Measurements from ENCODE around the gene TRAP1.

TRAP1 gene

GRCh38 chr16:3737181-3737580 lies 19.9 kb upstream of the TRAP1 start:
- in situ Hi-C loops (cut with MboI; ENCODE audit: low sequenced_read_pairs) = no loop called here

- in situ Hi-C loops (cut with MboI; ENCODE audit: low sequenced_read_pairs) = no loop called here
Observed at GRCh38 chr16:3736116-3736515, 18.8 kb upstream of the TRAP1 start.

- in situ Hi-C loops (cut with MboI; ENCODE audit: low sequenced_read_pairs) = no loop called here
Observed at GRCh38 chr16:3735541-3735940, 18.2 kb upstream of the TRAP1 start.

GRCh38 chr16:3734758-3735221 lies 17.5 kb upstream of the TRAP1 start:
- in situ Hi-C loops (cut with MboI; ENCODE audit: low sequenced_read_pairs) = no loop called here

- in situ Hi-C loops (cut with MboI; ENCODE audit: low sequenced_read_pairs) = no loop called here
Observed at GRCh38 chr16:3734084-3734757, 16.9 kb upstream of the TRAP1 start.

GRCh38 chr16:3732171-3732570 lies 14.8 kb upstream of the TRAP1 start:
- in situ Hi-C loops (cut with MboI; ENCODE audit: low sequenced_read_pairs) = no loop called here

- in situ Hi-C loops (cut with MboI; ENCODE audit: low sequenced_read_pairs) = no loop called here
Observed at GRCh38 chr16:3731126-3731935, 14.0 kb upstream of the TRAP1 start.

GRCh38 chr16:3730161-3731125 lies 13.1 kb upstream of the TRAP1 start:
- in situ Hi-C loops (cut with MboI; ENCODE audit: low sequenced_read_pairs) = no loop called here

- in situ Hi-C loops (cut with MboI; ENCODE audit: low sequenced_read_pairs) = no loop called here
Observed at GRCh38 chr16:3729161-3730112, 12.1 kb upstream of the TRAP1 start.

- in situ Hi-C loops (cut with MboI; ENCODE audit: low sequenced_read_pairs) = no loop called here
Observed at GRCh38 chr16:3728424-3729160, 11.3 kb upstream of the TRAP1 start.

GRCh38 chr16:3727806-3728381 lies 10.6 kb upstream of the TRAP1 start:
- in situ Hi-C loops (cut with MboI; ENCODE audit: low sequenced_read_pairs) = no loop called here

GRCh38 chr16:3726021-3726687 lies 8.8 kb upstream of the TRAP1 start:
- in situ Hi-C loops (cut with MboI; ENCODE audit: low sequenced_read_pairs) = no loop called here

GRCh38 chr16:3725276-3725675 lies 8.0 kb upstream of the TRAP1 start:
- in situ Hi-C loops (cut with MboI; ENCODE audit: low sequenced_read_pairs) = no loop called here

GRCh38 chr16:3722508-3722907 lies 5.2 kb upstream of the TRAP1 start:
- in situ Hi-C loops (cut with MboI; ENCODE audit: low sequenced_read_pairs) = no loop called here

GRCh38 chr16:3720418-3720817 lies 3.1 kb upstream of the TRAP1 start:
- in situ Hi-C loops (cut with MboI; ENCODE audit: low sequenced_read_pairs) = no loop called here

- in situ Hi-C loops (cut with MboI; ENCODE audit: low sequenced_read_pairs) = no loop called here
Observed at GRCh38 chr16:3718628-3719027, 1.3 kb upstream of the TRAP1 start.

GRCh38 chr16:3718019-3718391 lies 681 bp upstream of the TRAP1 start:
- in situ Hi-C loops (cut with MboI; ENCODE audit: low sequenced_read_pairs) = no loop called here

- in situ Hi-C loops (cut with MboI; ENCODE audit: low sequenced_read_pairs) = no loop called here
Observed at GRCh38 chr16:3716831-3717234, 491 bp downstream of the TRAP1 start.

- in situ Hi-C loops (cut with MboI; ENCODE audit: low sequenced_read_pairs) = no loop called here
Observed at GRCh38 chr16:3715430-3715829, 1.9 kb downstream of the TRAP1 start.
